WTC11 (cell line): ENCODE measurements around the gene TAF13. TPM values are rescaled to one million over a fixed set of nuclear protein-coding genes. Genes with fewer than 3 reads are reported as not detected.

Experiments
- ATAC-seq: fragments of 200-7000 bp; cut with Tn5 transposase; 2 replicates; pipeline ENCODE4 v1.10.0; 2021; ENCODE audit warnings: mild to moderate bottlenecking, moderate library complexity
- CTCF ChIA-PET: fragments of 300-600 bp; sonication (Branson Sonifier 250); formaldehyde crosslinking; loops from one replicate; lab custom pipeline; 2021; ENCODE audit warnings: antibody characterized with exemption; lab: Charles Lee
- POLR2A ChIA-PET: fragments of 350-600 bp; sonication (Branson Sonifier 250); formaldehyde crosslinking; loops from one replicate; lab custom pipeline; 2021; ENCODE audit warnings: antibody characterized with exemption; lab: Charles Lee
- DNase-seq: peaks from one replicate; pipeline ENCODE4 v3.0.0; 2021; ENCODE audit warnings: low spot score
- H3K27ac Mint-ChIP-seq: 2 replicates; pipeline ENCODE4 v1.8.0; 2021; ENCODE audit warnings: mixed read lengths
- H3K27me3 Mint-ChIP-seq: 2 replicates; pipeline ENCODE4 v1.8.0; 2021; ENCODE audit warnings: low read depth, mild to moderate bottlenecking, moderate library complexity, mixed read lengths
- H3K36me3 Mint-ChIP-seq: 2 replicates; pipeline ENCODE4 v1.8.0; 2021; ENCODE audit warnings: mixed read lengths
- H3K4me1 Mint-ChIP-seq: 2 replicates; pipeline ENCODE4 v1.8.0; 2022; ENCODE audit warnings: mixed read lengths
- H3K4me3 Mint-ChIP-seq: 2 replicates; pipeline ENCODE4 v1.8.0; 2021; ENCODE audit warnings: mild to moderate bottlenecking, moderate library complexity, mixed read lengths
- H3K9me3 Mint-ChIP-seq: 2 replicates; pipeline ENCODE4 v1.8.0; 2021; ENCODE audit warnings: mixed read lengths
- AR ChIP-seq: fragments of 250-450 bp; sonication (Bioruptor Pico); IDR thresholded peaks from 2 replicates; pipeline ENCODE4 v1.9.0; 2021; ENCODE audit warnings: mild to moderate bottlenecking
- ARID4B ChIP-seq: sonication (generic); formaldehyde crosslinking; IDR thresholded peaks from 2 replicates; pipeline ENCODE4 v1.8.0; 2023; ENCODE audit warnings: missing genetic modification reagents, mild to moderate bottlenecking, borderline replicate concordance
- ATF3 ChIP-seq: sonication (generic); formaldehyde crosslinking; conservative IDR thresholded peaks from 2 replicates; pipeline ENCODE4 v1.8.1; 2022; ENCODE audit warnings: mild to moderate bottlenecking, missing genetic modification reagents
- CREB1 ChIP-seq: sonication (generic); formaldehyde crosslinking; IDR thresholded peaks from 2 replicates; pipeline ENCODE4 v1.8.0; 2023; ENCODE audit warnings: mild to moderate bottlenecking, missing genetic modification reagents
- ETV6 ChIP-seq: sonication (generic); formaldehyde crosslinking; IDR thresholded peaks from 2 replicates; pipeline ENCODE4 v1.8.1; 2022; ENCODE audit warnings: mild to moderate bottlenecking, missing genetic modification reagents
- FOXK1 ChIP-seq: sonication (generic); formaldehyde crosslinking; IDR thresholded peaks from 2 replicates; pipeline ENCODE4 v1.8.0; 2022; ENCODE audit warnings: mild to moderate bottlenecking, moderate library complexity, missing genetic modification reagents
- GRHL2 ChIP-seq: fragments of 250-450 bp; sonication (Bioruptor Pico); IDR thresholded peaks from 2 replicates; pipeline ENCODE4 v1.8.0; 2022; ENCODE audit warnings: mild to moderate bottlenecking, moderate library complexity; ENCODE audit not compliant: insufficient replicate concordance, severe bottlenecking
- GTF2I ChIP-seq: fragments of 250-450 bp; sonication (Bioruptor Pico); conservative IDR thresholded peaks from 2 replicates; pipeline ENCODE4 v1.4.0; 2021; ENCODE audit warnings: mild to moderate bottlenecking
- JAZF1 ChIP-seq: fragments of 250-450 bp; sonication (Bioruptor Pico); IDR thresholded peaks from 2 replicates; pipeline ENCODE4 v1.9.0; 2021; ENCODE audit warnings: moderate library complexity, mild to moderate bottlenecking, inconsistent platforms
- KAT7 ChIP-seq: sonication (generic); formaldehyde crosslinking; IDR thresholded peaks from 2 replicates; pipeline ENCODE4 v1.8.1; 2023; ENCODE audit warnings: missing genetic modification reagents, mild to moderate bottlenecking, borderline replicate concordance
- MXD4 ChIP-seq: fragments of 250-450 bp; sonication (Bioruptor Pico); IDR thresholded peaks from 2 replicates; pipeline ENCODE4 v1.8.0; 2021; ENCODE audit warnings: mild to moderate bottlenecking, moderate library complexity, borderline replicate concordance
- NR3C1 ChIP-seq: sonication (generic); formaldehyde crosslinking; conservative IDR thresholded peaks from 2 replicates; pipeline ENCODE4 v1.8.1; 2023; ENCODE audit warnings: low read depth, mild to moderate bottlenecking, missing genetic modification reagents
- TEAD1 ChIP-seq: sonication (generic); formaldehyde crosslinking; IDR thresholded peaks from 2 replicates; pipeline ENCODE4 v1.8.0; 2022; ENCODE audit warnings: mild to moderate bottlenecking, missing genetic modification reagents
- TEAD4 ChIP-seq: sonication (generic); formaldehyde crosslinking; IDR thresholded peaks from 2 replicates; pipeline ENCODE4 v1.8.0; 2022; ENCODE audit warnings: mild to moderate bottlenecking, missing genetic modification reagents
- USF2 ChIP-seq: sonication (generic); formaldehyde crosslinking; IDR thresholded peaks from 2 replicates; pipeline ENCODE4 v1.8.1; 2023; ENCODE audit warnings: mild to moderate bottlenecking, missing genetic modification reagents, moderate library complexity
- ZBTB43 ChIP-seq: sonication (generic); formaldehyde crosslinking; IDR thresholded peaks from 2 replicates; pipeline ENCODE4 v1.8.1; 2023; ENCODE audit warnings: mild to moderate bottlenecking, missing genetic modification reagents
- ZNF121 ChIP-seq: sonication (generic); formaldehyde crosslinking; IDR thresholded peaks from 2 replicates; pipeline ENCODE4 v1.8.0; 2023; ENCODE audit warnings: missing genetic modification reagents
- ZNF281 ChIP-seq: sonication (generic); formaldehyde crosslinking; IDR thresholded peaks from 2 replicates; pipeline ENCODE4 v1.8.0; 2023; ENCODE audit warnings: mild to moderate bottlenecking, missing genetic modification reagents
- ZSCAN18 ChIP-seq: fragments of 250-450 bp; sonication (Bioruptor Pico); IDR thresholded peaks from 2 replicates; pipeline ENCODE4 v2.1.2; 2022; ENCODE audit warnings: mild to moderate bottlenecking, moderate library complexity
- total RNA-seq: library from RNA; stranded (reverse); gene quantifications from 3 replicates; pipeline ENCODE4 v1.2.3, GENCODE V29; 2021

Gene TAF13
- total RNA-seq, 1 experiment from 2014 or later = 43.0 TPM

GRCh38 chr1:109067883-109068282, 7.9 kb downstream of the TAF13 start (continued):
- TF ChIP-seq ZSCAN18 = no peak
- no peak for TF ChIP-seq ZBTB43 (CRISPR knock-in tag)
- TF ChIP-seq KAT7 (CRISPR knock-in tag) = no peak
- TF ChIP-seq TEAD4 = no peak
- no peak for TF ChIP-seq USF2 (CRISPR knock-in tag)
- no peak for TF ChIP-seq AR (CRISPR knock-in tag)
- TF ChIP-seq GTF2I (CRISPR knock-in tag) = no peak
- TF ChIP-seq CREB1 = no peak

- Mint-ChIP-seq H3K4me3 (no peak overlapping the region), H3K27me3 (no peaks in the 10 kb centered on the region), H3K27ac (no peak overlapping the region), H3K9me3 (no peaks in the 10 kb centered on the region), H3K4me1 (no peaks in the 10 kb centered on the region), H3K36me3 (peaks cover 38% of the 10 kb centered on the region)
- CTCF ChIA-PET = no interaction called here
- DNase-seq (no peak), ATAC-seq (no peak)
- POLR2A ChIA-PET = no interaction called here
- TF ChIP-seq GRHL2 (CRISPR knock-in tag) (no peak), ZNF121 (CRISPR knock-in tag) (peak; percentile 40; the same call in 1 of the 2 replicates)
These were observed 10.7 kb downstream of the TAF13 start for GRCh38 chr1:109065137-109065536.

GRCh38 chr1:109061183-109061582, 14.6 kb downstream of the TAF13 start:
- H3K36me3 Mint-ChIP-seq = peaks cover 26% of the 10 kb centered on the region
- peak overlapping the region; percentile 15; the same call in 1 of the 2 replicates for H3K27ac Mint-ChIP-seq
- TF ChIP-seq FOXK1 (no peak), TEAD1 (CRISPR knock-in tag) (no peak), NR3C1 (CRISPR knock-in tag) (no peak), ARID4B (CRISPR knock-in tag) (no peak), ATF3 (CRISPR knock-in tag) (no peak), ZNF281 (CRISPR knock-in tag) (no peak), JAZF1 (CRISPR knock-in tag) (no peak), ETV6 (CRISPR knock-in tag) (no peak), MXD4 (no peak)
- TF ChIP-seq, all 79 proteins: peak for 0
- no peak for ATAC-seq
- no peak for DNase-seq
- Mint-ChIP-seq H3K27me3 (no peaks in the 10 kb centered on the region), H3K9me3 (no peaks in the 10 kb centered on the region), H3K4me1 (no peaks in the 10 kb centered on the region), H3K4me3 (no peak overlapping the region)
- CTCF ChIA-PET = interaction anchor here (0.6 to 1.3 kb wide), 2 partner anchors 15 to 418 kb away, joined by 4 read pairs; partner anchors contain the start of gene TAF13
- POLR2A ChIA-PET = interaction anchor here (1.2 kb wide), 1 partner anchor 19 kb away, joined by 4 read pairs; the partner anchor contains the start of gene WDR47
